NCI-H446 treated with DMSO at 0.1 percent for 48 hours (cell line): ENCODE measurements around the gene NME3.

ENCODE experiments used
- DNase-seq: peaks from one replicate; lab custom pipeline; 2025; lab: John Stamatoyannopoulos, UW

Gene NME3

GRCh38 chr16:1724491-1724890 lies 46.9 kb downstream of the NME3 start:
- DNase-seq = no peak

DNA sequence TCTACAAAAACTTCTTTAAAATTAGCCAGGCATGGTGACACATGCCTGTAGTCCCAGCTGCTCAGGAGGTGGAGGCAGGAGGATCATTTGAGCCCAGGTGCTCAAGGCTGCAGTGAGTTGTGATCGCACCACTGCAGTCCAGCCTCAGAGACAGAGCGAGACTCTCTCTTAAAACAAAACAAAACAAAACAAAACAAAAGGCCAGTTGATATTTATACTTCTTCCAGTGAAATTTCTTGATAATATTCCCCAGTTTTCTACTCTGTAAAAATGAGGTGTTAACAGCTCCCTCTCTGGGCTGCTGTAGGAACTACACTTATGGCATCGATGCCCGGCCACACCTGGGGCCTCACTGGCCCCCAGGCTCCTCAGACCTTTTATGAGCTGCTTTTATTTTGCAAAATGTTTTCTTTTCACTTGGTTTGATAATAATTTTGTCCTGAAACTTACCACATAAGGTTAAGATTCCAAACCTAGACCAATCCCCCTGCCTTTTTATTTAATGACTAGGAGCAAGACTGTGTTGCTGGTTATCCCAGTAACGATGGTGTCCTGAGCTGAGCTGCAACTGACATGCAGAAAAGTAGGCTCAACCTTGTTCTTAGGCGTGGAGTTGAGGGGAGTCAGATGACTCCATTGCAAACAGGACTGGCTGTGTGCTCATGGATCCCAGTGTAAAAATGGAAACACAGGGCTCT lies 47.7 kb downstream of the NME3 start:
- DNase-seq = no peak

DNA sequence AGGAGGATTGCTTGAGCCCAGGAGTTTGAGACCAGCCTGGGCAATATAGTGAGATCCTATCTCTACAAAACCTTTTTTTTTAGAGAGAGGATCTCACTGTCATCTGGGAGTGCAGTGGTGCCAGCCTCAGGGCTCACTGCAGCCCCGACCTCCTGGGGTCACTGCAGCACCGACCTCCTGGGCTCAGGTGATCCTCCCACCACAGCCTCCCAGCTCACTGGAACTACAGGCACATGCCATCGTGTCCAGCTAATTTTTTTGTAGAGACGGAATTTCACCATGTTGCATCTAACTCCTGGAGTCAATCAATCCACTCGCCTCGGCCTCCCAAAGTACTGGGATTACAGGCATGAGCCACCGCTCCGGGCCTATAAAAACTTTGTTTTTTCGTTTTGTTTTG lies 50.0 kb downstream of the NME3 start:
- DNase-seq = no peak
